ENCODE measurements around the gene NPDC1.

GRCh38 chr9:137015976-137016375, 30.0 kb downstream of the NPDC1 start:
- TF ChIP-seq CHD2 (IDR thresholded peaks at IDR 0.05; ENCODE audit: low read length, partially characterized antibody) (no peak), RAD21 (conservative IDR thresholded peaks at IDR 0.05 in 1 of 2, IDR thresholded peaks at IDR 0.05 in 1 of 2) (no peak), ESRRA (IDR thresholded peaks at IDR 0.05; ENCODE audit: borderline replicate concordance, low read length) (no peak), BHLHE40 (IDR thresholded peaks at IDR 0.05; ENCODE audit: low read depth, low read length) (no peak), MAFK (IDR thresholded peaks at IDR 0.05; ENCODE audit: partially characterized antibody) (no peak), POLR2AphosphoS2 (conservative IDR thresholded peaks at IDR 0.05; ENCODE audit: low read length) (no peak)
- TF ChIP-seq, protein P1, sequence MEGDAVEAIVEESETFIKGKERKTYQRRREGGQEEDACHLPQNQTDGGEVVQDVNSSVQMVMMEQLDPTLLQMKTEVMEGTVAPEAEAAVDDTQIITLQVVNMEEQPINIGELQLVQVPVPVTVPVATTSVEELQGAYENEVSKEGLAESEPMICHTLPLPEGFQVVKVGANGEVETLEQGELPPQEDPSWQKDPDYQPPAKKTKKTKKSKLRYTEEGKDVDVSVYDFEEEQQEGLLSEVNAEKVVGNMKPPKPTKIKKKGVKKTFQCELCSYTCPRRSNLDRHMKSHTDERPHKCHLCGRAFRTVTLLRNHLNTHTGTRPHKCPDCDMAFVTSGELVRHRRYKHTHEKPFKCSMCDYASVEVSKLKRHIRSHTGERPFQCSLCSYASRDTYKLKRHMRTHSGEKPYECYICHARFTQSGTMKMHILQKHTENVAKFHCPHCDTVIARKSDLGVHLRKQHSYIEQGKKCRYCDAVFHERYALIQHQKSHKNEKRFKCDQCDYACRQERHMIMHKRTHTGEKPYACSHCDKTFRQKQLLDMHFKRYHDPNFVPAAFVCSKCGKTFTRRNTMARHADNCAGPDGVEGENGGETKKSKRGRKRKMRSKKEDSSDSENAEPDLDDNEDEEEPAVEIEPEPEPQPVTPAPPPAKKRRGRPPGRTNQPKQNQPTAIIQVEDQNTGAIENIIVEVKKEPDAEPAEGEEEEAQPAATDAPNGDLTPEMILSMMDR (IDR thresholded peaks at IDR 0.05): no peak
- TF ChIP-seq, protein P2, sequence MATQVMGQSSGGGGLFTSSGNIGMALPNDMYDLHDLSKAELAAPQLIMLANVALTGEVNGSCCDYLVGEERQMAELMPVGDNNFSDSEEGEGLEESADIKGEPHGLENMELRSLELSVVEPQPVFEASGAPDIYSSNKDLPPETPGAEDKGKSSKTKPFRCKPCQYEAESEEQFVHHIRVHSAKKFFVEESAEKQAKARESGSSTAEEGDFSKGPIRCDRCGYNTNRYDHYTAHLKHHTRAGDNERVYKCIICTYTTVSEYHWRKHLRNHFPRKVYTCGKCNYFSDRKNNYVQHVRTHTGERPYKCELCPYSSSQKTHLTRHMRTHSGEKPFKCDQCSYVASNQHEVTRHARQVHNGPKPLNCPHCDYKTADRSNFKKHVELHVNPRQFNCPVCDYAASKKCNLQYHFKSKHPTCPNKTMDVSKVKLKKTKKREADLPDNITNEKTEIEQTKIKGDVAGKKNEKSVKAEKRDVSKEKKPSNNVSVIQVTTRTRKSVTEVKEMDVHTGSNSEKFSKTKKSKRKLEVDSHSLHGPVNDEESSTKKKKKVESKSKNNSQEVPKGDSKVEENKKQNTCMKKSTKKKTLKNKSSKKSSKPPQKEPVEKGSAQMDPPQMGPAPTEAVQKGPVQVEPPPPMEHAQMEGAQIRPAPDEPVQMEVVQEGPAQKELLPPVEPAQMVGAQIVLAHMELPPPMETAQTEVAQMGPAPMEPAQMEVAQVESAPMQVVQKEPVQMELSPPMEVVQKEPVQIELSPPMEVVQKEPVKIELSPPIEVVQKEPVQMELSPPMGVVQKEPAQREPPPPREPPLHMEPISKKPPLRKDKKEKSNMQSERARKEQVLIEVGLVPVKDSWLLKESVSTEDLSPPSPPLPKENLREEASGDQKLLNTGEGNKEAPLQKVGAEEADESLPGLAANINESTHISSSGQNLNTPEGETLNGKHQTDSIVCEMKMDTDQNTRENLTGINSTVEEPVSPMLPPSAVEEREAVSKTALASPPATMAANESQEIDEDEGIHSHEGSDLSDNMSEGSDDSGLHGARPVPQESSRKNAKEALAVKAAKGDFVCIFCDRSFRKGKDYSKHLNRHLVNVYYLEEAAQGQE (IDR thresholded peaks at IDR 0.05): no peak
